GM10248 (cell line): ENCODE data around the gene PGAM2.

Experiments used
- CTCF ChIA-PET: fragments of 300-600 bp; sonication (Branson Sonifier 250); formaldehyde crosslinking; extraction: SDS; loops from one replicate; lab custom pipeline; 2021; ENCODE audit warnings: antibody characterized with exemption; lab: Yijun Ruan, JAX
- POLR2A ChIA-PET: fragments of 350-650 bp; sonication (Branson Sonifier 250); formaldehyde crosslinking; extraction: SDS; loops from one replicate; lab custom pipeline; 2020; ENCODE audit warnings: antibody characterized with exemption; lab: Yijun Ruan, JAX
- DNase-seq: peaks from one replicate; pipeline ENCODE4 v3.0.0; 2012; ENCODE audit errors: extremely low spot score
- CTCF ChIP-seq: IDR thresholded peaks from 2 replicates; pipeline ENCODE4 v1.5.1; 2012; ENCODE audit warnings: mild to moderate bottlenecking, low read depth; ENCODE audit errors: extremely low read depth, missing control alignments, control extremely low read depth

PGAM2 gene

GRCh38 chr7:44063547-44063893, 1.8 kb downstream of the PGAM2 start:
- ChIA-PET POLR2A (no interaction called here), CTCF (interaction anchor here (1.4 to 3.0 kb wide), 3 partner anchors 9 to 133 kb away, joined by 3 to 8 read pairs (median 7); no protein-coding TSS in a partner anchor)
- DNase-seq = no peak
- TF ChIP-seq CTCF = no peak

DNA sequence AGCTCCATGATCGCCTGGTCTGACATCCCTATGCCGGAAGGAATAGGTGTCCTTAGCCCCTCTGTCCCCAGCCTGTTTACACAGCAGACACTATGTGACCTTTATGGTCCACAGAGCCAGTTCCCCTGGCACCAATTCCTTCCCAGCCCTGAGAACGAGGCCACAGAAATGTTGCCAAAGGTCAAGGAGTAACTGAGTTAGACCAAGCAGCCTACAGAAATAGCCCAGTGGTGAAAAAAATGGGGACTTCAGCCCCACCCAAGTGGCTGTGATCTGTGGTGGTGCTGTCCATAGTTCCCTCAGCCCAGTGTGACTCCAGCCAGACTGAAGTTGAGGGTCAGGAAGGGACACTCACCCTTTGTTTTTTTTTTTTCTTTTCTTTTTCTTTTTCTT, 2.5 kb downstream of the PGAM2 start:
- ChIA-PET CTCF (interaction anchor here (1.2 to 2.3 kb wide), 3 partner anchors 9 to 134 kb away, joined by 3 to 8 read pairs (median 5); no protein-coding TSS in a partner anchor), POLR2A (no interaction called here)
- TF ChIP-seq CTCF = no peak
- no peak for DNase-seq

DNA sequence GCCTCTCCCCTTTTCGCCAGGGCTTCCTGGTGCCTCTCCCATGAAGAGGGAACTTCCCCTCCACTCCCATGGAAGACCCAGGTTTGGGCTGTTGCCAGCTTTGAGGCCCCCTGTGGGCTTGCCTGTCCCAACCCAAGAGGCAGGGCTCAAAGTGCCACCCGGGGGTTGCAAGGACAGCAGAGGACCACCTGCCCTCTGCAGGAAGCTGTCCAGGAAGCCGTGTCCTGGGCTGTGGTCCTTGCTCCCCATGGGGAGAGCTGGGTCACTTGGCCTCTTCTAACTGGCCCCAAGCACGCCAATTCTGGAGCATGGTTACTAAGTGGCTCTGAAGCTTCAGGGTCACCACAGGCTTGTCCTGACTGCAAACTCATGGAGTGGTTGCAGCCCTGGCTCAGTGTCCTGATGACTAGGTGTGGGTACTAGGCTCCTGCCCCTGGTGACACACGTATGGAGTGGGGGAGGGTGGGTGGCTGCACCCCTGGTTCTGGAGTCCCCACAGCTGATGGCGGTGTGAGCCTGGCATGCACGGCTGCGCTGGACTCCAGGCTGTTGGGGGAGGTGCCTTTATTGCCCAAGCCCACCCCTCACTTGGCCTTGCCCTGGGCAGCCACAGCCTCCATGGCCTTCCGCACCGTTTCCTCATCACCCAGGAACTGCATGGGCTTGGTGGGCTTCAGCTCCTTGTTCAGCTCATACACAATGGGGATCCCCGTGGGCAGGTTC, 3.0 kb downstream of the PGAM2 start:
- no peak for DNase-seq
- TF ChIP-seq CTCF = no peak
- ChIA-PET POLR2A (no interaction called here), CTCF (interaction anchor here (1.2 to 2.3 kb wide), 2 partner anchors 10 to 19 kb away, joined by 5 to 8 read pairs; no protein-coding TSS in a partner anchor)

GRCh38 chr7:44061645-44062179, 3.7 kb downstream of the PGAM2 start:
- no peak for DNase-seq
- POLR2A ChIA-PET = no interaction called here
- CTCF ChIA-PET = interaction anchor here (2.3 kb wide), 1 partner anchor 11 kb away, joined by 8 read pairs; no protein-coding TSS in a partner anchor
- TF ChIP-seq CTCF = no peak

DNA sequence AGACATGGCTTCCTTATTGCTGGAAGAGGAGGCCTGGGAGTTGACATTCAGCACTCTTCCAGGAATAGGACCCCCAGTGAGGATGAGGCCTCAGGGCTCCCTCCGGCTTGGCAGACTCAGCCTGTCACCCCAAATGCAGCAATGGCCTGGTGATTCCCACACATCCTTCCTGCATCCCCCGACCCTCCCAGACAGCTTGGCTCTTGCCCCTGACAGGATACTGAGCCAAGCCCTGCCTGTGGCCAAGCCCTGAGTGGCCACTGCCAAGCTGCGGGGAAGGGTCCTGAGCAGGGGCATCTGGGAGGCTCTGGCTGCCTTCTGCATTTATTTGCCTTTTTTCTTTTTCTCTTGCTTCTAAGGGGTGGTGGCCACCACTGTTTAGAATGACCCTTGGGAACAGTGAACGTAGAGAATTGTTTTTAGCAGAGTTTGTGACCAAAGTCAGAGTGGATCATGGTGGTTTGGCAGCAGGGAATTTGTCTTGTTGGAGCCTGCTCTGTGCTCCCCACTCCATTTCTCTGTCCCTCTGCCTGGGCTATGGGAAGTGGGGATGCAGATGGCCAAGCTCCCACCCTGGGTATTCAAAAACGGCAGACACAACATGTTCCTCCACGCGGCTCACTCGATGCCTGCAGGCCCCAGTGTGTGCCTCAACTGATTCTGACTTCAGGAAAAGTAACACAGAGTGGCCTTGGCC, 4.3 kb downstream of the PGAM2 start:
- POLR2A ChIA-PET = no interaction called here
- TF ChIP-seq CTCF = no peak
- no peak for DNase-seq
- CTCF ChIA-PET = interaction anchor here (1.1 to 2.3 kb wide), 2 partner anchors 11 kb away, joined by 3 to 8 read pairs; no protein-coding TSS in a partner anchor

GRCh38 chr7:44060091-44060947, 5.0 kb downstream of the PGAM2 start:
- no peak for DNase-seq
- CTCF ChIA-PET = interaction anchor here (1.1 kb wide), 1 partner anchor 12 kb away, joined by 3 read pairs; no protein-coding TSS in a partner anchor
- TF ChIP-seq CTCF = no peak
- POLR2A ChIA-PET = no interaction called here
